ENCODE measurements around the gene ESYT2.

ESYT2 gene

DNA sequence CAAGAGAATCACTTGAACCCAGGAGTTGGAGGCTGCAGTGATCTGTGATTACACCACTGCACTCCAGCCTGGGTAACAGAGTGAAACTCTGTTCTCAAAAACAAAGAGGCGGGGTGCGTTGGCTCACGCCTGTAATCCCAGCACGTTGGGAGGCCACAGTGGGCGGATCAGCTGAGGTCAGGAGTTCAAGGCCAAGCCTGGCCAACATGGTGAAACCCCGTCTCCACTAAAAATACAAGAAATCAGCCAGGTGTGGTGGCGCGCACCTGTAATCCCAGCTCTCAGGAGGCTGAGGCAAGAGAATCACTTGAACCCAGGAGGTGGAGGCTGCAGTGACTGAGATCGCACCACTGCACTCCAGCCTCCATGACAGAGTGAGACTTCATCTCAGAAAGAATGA, 82.4 kb downstream of the ESYT2 start:
- DNase-seq (ENCODE audit: extremely low read depth in 1 of 2, low read depth in 1 of 2): no peak

DNA sequence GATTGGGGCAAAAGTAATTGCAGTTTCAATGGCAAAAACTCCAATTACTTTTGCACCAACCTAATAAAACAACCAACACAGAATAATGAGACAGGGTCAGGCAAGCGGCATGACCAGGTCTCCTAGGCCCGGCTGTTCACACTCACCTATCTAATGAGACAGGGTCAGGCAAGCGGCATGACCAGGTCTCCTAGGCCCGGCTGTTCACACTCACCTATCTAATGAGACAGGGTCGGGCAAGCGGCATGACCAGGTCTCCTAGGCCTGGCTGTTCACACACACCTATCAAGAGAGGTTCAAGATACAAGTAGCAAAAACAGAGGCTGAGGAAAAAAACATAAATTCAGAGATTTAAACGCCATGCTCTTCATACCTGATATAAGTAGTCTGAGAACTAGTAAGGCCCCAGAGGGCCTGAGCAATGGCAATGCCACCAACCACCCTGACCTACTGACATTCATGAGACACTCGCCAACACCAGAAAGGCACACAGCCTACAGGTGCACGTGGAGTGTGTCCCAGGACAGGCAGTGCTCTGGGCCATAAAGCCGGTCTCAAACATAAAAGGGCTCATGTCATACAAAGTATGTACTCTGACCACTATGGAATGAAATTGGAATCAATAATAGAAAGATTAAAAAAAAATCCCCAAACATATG, 84.1 kb downstream of the ESYT2 start:
- no peak for DNase-seq (ENCODE audit: extremely low read depth in 1 of 2, low read depth in 1 of 2)

DNA sequence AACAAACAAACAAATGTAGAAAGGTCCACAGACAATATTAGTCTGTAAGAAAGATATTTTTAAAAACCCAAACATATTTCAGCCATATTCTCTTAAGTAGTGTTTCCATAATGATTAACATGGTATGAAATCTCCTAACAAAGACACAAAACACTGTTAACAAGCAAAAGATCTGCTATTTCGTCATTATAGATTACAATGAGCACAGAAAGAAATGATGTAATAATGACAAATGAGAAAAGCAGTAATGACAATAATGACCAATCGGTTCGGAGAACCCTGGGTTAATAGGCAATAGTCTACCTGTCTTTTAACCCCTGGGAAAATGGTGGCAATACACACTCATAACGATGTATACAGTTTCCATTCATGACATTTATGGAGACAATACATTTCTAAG, 85.2 kb downstream of the ESYT2 start:
- DNase-seq (ENCODE audit: extremely low read depth in 1 of 2, low read depth in 1 of 2): no peak

DNA sequence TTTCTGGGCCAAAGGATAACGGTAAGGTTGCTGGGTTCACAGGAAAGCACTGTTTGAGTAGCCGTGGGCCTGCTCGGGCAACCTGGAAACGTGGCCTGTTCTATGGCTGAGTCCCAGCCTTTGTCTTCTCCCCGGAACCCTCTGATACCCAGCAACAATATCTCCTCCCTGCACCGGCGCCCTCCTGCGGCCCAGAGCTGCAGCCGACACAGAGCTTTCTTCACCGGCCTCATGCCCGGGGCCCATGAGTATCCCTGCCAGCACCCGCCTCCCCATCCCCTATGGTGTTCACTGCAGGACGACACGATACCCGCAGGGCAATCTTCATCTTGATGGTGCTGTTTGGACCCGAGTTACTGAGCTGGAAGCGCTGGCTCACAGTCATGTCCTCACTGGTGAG, 86.1 kb downstream of the ESYT2 start:
- DNase-seq (ENCODE audit: extremely low read depth in 1 of 2, low read depth in 1 of 2): no peak

DNA sequence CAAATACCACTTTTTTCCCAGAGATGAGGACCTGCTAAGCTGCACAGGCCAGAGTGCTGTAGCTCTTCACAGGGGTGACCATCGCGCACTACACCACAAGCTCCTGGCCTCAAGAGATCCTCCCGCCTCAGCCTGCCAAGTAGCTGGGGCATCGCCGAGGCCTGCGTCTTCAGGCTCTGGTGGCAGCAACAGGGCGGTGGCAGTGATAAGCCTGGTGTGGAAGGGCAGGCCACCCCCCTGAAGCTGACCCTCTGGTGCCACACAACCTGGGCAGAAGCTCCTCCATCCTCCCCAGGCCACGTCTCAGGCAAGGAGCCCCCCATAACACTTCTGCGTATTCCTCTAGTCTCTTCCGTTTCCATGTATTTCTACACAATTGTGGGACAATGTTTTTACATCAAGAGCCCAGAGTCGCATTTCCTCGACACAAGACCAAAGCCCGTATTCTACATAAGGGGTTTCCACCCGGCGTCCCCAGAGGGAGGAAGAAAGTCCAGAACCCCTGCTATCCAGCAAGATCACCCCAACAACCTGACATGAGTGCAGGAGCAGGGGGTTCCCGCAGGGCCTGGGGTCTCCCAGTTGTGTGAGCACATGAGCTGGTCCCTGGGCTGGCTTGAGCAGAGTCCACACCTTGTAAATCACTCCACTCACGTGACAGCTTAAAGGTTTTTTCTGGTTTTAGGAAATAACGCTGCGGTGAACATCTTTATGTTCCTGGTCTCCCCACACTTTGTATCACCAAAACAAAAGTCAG, 87.1 kb downstream of the ESYT2 start:
- no peak for DNase-seq (ENCODE audit: extremely low read depth in 1 of 2, low read depth in 1 of 2)

DNA sequence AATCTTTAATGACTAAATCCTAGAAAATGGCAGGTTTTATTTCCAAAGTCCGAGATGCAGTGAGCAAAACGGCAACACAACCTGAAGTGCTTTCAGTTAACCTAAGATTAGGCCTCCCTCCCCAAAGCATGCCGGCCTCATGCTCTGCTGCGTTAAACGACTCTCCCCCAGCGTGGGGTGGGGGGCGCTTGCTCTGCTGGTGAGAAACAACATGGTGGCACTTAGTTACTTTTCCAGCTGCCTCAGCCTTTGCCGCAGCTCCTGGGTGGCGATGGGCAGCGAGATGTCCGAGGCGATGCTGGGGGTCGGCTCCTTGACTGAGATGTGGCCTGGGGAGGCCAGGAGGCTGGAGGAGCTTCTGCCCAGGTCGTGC, 88.0 kb downstream of the ESYT2 start:
- no peak for DNase-seq (ENCODE audit: extremely low read depth in 1 of 2, low read depth in 1 of 2)

DNA sequence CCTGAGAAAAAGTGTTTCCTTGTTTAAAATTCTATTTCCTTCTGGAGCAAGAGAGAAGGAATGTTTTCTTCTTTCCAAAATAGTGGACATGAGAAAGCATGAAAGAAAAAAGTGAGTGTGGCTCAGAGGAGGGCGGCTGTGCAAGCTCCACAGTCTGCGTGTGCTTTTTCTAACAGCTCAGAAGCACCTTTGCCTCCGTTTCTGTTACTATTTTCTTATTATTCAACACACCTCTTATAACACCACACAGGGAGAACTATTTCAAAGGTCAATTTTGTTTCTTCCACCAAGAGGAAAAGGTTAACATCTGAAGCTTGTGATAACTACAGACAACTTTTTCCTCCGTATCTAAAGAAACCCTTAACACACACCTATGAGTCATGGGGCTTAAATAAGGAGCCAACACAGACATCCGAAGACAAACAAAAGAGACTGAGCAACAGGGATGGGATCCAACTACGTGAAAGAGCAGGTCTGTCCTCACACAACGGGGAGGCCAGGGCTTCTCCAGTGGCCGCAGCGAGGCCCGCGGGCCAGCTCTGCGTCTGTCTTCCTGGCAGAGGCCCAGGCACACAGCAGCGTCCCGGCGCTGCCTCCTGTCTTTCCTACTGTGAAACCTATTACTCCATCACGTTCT, 88.5 kb downstream of the ESYT2 start:
- no peak for DNase-seq (ENCODE audit: extremely low read depth in 1 of 2, low read depth in 1 of 2)

DNA sequence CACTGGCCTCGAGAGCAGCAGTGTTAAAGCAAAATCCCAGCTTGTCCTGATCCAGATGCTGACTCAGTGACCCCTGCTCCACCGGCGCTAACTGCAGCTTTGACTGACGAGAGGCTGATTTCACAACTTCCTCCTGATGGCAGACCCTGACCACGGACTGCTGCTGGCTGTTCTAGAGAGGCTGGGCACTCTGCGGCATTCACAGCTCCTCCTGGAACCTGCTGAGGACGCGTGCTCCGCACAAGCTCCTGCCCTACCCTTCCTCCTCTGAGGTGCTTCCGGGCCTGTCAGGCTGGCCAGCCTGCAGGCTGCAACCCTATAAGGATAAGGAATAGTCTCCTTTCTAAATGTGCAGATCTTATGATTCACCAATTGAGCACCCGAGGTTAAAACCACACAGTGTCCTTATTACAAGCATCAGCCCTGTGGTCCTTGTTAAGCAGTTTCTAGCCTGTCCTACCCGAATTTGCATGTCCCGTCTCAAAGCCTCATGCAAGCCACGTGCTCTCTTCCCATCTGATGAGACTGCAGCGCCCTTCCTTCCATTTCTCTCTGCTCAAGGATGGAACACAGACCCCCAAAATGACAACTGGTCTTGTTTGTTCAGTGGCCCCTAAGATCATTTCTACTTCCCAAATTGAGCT, 89.2 kb downstream of the ESYT2 start:
- DNase-seq (ENCODE audit: extremely low read depth in 1 of 2, low read depth in 1 of 2): no peak

DNA sequence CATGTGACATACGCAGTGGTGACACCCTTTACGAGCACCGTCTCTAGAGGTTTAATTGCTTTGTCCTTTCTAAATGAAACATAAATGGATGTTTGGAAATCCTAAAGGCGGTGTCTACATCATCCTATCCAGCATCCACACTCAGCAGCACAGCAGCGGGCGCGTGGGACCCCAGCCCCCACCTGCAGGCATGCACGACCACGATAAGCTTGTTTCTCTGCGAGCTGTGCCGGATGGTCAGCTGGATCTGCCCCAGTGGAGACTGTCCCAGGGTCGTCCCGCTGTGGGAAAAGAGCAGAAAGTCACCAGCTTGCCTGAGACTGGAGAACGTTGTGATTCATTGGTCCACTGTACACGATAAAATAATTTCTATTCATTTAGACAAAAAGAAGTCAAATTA, 90.5 kb downstream of the ESYT2 start:
- DNase-seq (ENCODE audit: extremely low read depth in 1 of 2, low read depth in 1 of 2): no peak

DNA sequence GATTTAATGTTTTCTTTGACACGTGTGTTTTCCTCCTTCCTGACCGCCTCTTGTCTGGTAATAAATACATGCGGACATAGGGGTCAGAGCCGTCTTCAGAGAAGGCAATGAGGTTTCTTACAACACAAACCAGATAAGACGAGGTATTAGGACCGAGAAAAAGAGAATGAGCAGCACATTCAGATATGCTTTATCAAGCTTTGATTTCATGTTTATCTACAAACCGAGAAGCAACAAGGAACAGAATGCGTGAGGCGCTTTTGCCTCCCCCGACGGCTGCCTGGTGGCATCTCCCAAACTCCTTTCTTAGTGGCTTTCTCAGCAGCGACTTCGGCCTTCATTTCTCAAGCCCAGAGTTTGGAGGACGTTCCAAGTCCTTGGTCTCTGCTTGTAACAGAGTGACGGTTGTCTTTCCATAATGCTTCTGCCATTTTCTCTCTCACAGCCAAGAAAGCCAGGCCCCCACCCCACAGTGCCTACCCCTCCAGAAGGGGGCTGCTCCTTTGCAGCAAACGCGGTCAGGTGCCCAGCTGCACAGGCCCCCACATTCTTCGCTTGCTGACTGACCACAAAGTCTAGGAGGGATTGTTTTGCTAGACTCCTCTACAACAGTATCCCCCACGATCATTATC, 92.1 kb downstream of the ESYT2 start:
- DNase-seq (ENCODE audit: extremely low read depth in 1 of 2, low read depth in 1 of 2): no peak

DNA sequence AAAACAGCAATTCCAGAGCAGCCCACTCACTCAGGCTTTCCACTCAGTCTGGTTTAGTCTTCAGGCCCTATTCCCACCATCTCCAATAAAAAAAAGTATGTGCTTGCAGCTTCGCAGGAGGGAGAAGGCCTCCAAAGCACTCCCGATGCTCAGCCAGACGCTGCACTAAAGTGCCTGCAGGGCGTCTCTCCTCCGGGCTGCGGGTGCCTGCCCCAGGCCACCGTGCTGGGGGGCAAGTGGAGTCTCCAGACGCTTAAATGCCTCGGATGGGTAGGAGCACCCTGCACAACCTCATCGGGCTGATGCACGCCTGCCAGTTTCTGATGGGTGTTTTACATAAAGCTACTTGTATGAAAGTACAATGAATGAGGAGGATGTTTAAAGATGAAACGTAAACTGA, 93.4 kb downstream of the ESYT2 start:
- DNase-seq (ENCODE audit: extremely low read depth in 1 of 2, low read depth in 1 of 2): no peak

DNA sequence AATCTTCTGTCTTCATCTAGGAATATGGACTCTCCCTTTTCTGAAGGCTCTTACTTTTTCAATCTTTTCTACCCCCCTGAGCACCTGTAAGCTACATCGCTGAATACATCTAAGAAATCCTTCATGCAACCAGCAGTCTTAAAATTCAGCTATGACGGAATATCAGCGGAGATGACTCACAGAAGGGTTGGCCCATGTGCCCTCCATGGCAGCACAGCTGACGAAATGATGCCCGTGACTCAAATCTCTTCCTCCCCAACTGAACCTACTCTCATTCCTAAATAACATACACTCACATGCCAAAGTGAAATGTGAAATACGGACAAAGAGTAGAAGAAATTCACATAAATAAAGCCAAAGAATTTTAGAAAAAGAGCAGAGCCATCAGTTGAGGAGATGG, 94.4 kb downstream of the ESYT2 start:
- no peak for DNase-seq (ENCODE audit: extremely low read depth in 1 of 2, low read depth in 1 of 2)

DNA sequence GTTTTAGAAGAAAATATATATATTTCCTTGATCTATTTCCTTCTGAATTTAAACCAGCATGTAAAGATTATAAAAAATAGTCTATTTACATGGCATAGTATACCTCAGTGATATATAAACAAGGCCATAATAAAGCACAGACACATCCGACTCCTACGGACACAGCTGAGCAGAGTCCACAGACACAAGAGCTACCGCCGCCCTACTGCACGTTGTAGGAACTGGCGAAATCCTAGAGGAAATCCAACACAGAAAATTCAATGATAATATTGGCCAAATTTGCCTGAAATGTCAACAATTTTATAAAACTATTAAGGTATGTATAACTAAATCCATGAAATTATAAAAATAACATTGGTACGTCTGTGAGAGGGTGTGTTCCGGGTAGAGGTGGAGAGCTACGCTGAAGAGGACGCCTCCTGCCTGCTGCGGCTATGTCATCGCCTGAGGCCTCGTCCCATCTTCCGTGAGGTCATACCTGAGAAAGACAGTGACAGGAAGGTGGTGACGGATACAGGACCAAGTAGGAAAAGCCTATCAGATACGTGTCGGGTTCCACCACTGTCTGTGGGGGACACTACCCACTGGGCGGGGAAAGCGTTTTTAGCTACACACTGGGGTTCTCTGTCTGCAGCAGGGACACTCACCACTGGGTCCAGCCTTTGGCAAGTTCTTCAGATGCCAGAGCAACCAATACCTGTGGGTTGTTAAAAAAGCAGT, 95.4 kb downstream of the ESYT2 start:
- no peak for DNase-seq (ENCODE audit: extremely low read depth in 1 of 2, low read depth in 1 of 2)

DNA sequence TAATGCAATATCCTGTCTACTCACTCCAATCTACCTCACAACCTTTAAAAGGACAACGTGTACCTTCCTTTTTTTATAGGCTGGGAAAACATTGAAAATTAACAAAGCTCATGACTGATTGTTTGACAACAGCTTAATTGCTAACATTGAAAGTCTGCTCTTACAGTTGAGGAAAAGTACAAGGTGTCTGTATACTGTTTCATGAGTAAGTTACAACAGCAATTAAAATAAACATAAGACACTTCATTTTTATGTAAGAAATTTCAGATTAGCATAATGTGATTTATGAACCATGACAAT, 96.1 kb downstream of the ESYT2 start:
- no peak for DNase-seq (ENCODE audit: extremely low read depth in 1 of 2, low read depth in 1 of 2)

DNA sequence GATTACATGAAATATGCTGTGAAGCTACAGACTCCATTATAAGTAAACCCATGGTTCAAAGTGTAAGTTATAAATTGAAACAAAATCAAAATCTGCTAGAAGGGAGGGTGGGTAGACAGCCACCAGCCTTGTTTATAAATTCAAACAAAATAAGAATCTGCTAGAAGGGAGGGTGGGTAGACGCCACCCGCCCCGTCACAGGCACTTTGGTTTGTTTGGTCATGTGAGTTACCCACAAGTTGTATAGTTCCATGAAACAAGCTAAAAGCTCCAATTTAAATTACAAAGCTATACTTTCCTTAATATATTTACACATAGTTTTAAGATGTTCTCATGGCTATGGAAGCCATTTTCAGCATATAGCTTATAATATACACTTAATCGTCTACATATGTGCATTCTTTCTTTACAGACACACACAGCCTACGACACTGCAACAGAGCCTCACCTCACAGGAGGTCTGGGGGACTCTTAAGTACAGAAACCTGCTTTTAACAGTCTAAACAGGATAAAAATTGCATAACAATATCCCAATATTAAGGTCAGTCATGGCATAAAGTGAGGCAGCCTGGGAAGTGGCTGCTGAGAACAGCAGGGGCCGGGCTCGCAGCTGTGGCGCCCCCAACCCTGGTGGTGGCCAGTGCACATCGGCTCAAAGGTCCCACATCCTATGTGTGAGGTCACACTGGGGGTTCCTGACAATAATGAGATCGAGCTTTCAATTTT, 96.7 kb downstream of the ESYT2 start:
- DNase-seq (ENCODE audit: extremely low read depth in 1 of 2, low read depth in 1 of 2): no peak

DNA sequence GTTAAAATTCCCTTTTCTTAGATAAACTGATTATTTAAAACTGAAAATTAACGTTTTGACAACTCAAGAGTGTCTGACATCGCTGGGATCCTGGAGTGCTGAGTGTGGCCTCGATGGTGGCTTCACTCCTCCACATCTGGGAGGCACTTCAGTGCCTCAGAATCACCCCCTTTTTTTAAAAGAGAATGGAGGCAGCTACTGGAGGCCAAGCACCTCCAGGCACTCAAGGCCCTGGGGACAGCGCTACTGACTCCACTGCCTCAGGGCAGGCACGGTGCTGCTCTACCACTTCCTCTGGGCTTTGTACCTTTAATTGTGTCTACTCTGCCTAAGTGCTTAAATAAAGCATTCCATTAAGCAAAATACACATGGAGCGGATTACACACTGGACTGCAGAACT, 97.5 kb downstream of the ESYT2 start:
- DNase-seq (ENCODE audit: extremely low read depth in 1 of 2, low read depth in 1 of 2): no peak

DNA sequence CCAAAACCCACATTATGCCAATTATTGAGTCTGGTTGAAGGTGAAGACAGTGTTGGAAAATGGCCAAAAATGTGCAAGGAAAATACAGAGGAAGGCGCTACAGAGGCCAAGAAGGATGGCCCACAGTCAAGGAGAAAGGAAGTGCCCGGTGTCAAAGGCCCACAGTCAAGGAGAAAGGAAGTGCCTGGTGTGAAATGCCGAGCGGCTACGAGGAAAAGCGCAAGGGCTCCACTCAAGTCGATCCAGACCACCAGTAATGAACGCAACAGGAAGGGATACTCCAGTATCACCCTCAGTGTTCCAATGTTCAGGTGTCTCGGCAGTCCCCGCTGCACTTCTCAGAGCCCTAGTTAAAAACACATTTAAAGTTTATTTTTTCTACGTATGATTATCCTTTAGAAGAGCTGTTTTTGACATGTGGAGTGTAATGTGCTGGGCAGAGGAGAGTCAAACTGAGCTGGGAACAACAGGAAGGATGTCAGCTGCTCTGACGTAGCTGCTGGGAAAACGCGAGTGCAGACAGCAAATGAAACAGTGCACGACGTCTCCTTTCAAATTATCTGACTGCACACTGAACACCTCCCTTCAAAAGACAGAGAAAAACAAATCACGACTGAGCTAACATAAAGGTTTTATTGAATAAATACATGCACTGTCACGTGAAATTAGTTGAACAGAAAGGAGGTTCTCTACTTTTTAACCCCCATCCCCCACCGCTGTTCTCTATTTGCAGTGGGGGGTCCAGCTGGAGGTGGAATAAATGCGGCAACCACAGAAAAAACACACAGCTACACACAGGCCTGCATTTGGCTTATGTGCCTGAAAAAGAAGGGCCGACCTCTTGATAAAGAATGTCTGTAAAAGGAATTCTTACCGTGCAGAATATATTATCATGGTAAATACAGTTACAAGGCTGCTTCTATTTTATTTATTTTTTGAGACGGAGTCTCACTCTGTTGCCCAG, 98.6 kb downstream of the ESYT2 start:
- DNase-seq (ENCODE audit: extremely low read depth in 1 of 2, low read depth in 1 of 2): no peak

DNA sequence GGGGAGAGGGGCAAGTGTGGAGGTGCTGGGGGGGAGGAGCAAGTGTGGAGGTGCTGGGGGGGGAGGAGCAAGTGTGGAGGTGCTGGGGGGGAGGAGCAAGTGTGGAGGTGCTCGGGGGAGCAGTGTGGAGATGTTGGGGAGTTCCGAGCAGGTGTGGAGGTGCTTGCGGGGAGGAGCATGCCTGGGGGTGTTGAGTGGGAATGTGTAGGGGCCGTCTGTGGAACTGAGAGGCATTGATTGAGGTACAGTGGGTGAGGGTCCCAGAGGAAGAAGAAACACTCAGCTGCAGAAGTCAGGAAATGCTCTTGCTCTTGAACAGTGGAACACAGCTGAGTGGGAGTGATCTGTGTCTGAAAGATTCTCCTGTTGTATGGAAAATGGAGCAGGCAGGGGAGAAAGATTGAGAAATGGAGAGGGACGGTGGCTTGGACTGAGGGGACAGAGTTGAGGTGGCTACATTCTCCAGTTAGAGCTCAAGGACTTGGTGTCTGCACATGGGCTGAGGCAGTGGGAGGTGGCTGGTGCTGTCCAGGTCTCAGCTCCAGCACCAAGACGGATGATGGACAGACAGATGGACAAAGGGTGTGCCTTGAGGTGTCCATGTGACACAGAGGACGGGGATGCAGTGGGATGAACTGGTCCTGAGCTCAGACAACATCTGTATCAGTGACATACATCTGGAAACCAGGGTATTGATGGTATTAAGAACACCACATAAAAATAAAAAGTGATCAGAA, 99.5 kb downstream of the ESYT2 start:
- DNase-seq (ENCODE audit: extremely low read depth in 1 of 2, low read depth in 1 of 2): no peak
